ENCODE measurements around the gene GPC3.

Gene GPC3

DNA sequence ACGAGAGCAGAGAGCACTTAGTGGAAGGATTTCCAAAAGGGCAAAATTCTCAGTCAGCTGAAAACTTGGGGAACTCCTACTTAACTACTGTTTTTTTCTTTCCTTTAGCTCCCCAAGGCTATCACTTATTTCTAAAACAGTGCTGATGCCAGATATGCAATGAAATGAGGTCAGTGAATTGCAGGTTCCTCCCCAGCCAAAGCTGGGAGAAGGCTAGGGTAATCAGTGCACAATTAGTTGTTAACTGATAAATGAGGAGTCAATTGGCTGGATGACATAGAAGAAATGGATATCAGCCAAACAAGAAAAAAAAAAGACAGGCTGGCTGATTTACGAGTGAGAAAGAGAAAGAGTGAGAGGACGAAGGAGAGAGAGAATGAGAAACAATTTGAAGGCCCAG lies 195.6 kb downstream of the GPC3 start:
- no peak for TF ChIP-seq EZH2 (IDR thresholded peaks at IDR 0.05; ENCODE audit: borderline replicate concordance, low read length)
- TF ChIP-seq, protein P1, sequence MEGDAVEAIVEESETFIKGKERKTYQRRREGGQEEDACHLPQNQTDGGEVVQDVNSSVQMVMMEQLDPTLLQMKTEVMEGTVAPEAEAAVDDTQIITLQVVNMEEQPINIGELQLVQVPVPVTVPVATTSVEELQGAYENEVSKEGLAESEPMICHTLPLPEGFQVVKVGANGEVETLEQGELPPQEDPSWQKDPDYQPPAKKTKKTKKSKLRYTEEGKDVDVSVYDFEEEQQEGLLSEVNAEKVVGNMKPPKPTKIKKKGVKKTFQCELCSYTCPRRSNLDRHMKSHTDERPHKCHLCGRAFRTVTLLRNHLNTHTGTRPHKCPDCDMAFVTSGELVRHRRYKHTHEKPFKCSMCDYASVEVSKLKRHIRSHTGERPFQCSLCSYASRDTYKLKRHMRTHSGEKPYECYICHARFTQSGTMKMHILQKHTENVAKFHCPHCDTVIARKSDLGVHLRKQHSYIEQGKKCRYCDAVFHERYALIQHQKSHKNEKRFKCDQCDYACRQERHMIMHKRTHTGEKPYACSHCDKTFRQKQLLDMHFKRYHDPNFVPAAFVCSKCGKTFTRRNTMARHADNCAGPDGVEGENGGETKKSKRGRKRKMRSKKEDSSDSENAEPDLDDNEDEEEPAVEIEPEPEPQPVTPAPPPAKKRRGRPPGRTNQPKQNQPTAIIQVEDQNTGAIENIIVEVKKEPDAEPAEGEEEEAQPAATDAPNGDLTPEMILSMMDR (IDR thresholded peaks at IDR 0.05; ENCODE audit: low read length), result no peak

DNA sequence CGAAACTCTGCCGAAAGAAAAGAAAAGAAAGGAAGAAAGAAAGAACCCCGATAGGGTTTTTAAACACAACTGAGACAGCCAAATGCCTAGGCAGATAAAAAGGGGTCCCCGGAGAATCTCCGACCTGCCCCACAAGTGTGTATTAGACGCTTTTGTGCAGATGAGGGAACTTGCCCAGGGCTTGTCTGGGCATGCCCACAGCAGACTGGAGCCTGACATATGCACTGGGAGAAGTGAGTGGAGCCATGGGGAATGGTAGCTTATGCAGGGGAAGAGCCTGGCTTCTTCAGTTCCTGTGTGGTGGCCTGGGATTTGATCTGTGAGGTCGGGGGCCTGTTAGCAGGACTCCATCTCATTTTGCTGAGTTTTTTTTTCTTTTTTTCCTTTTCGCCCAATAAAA lies 199.0 kb downstream of the GPC3 start:
- no peaks in the 10 kb centered on the region for H3K79me2 ChIP-seq (ENCODE audit: insufficient read depth, low read length)
- H2AFZ ChIP-seq (ENCODE audit: low read length), result no peak overlapping the region
- no peak overlapping the region for H3K9ac ChIP-seq (ENCODE audit: low read length)
- TF ChIP-seq EZH2 (IDR thresholded peaks at IDR 0.05; ENCODE audit: borderline replicate concordance, low read length), result no peak
- TF ChIP-seq, protein P1 (IDR thresholded peaks at IDR 0.05; ENCODE audit: low read length), result no peak
- no peaks in the 10 kb centered on the region for H3K36me3 ChIP-seq (ENCODE audit: insufficient read depth, low read length)
- H3K9me2 ChIP-seq (ENCODE audit: low read depth, low read length), result no peaks in the 10 kb centered on the region
- no peaks in the 10 kb centered on the region for H3K9me3 ChIP-seq (ENCODE audit: low read length)
- no peaks in the 10 kb centered on the region for H3K27me3 ChIP-seq (ENCODE audit: insufficient read depth, low read length)
- no peak overlapping the region for H3K27ac ChIP-seq (ENCODE audit: low read depth, low read length, poor library complexity, severe bottlenecking)
- no peak overlapping the region for H3K4me2 ChIP-seq (ENCODE audit: low read length)
- no peaks in the 10 kb centered on the region for H3K4me1 ChIP-seq (ENCODE audit: insufficient read depth, low read length, severe bottlenecking)
- no peaks in the 10 kb centered on the region for H4K20me1 ChIP-seq (ENCODE audit: insufficient read depth, low read length)
- H3K4me3 ChIP-seq (ENCODE audit: low read depth, low read length, poor library complexity, severe bottlenecking), result no peak overlapping the region
- H3F3A ChIP-seq (ENCODE audit: insufficient read depth, low read length), result no peaks in the 10 kb centered on the region

More for the DNA sequence above, 195.6 kb downstream of the GPC3 start:
- Histone ChIP-seq H3K4me3 (ENCODE audit: low read depth, low read length, poor library complexity, severe bottlenecking) (no peak overlapping the region), H3K9ac (ENCODE audit: low read length) (no peak overlapping the region), H3K4me2 (ENCODE audit: low read length) (no peak overlapping the region), H3K27me3 (ENCODE audit: insufficient read depth, low read length) (no peaks in the 10 kb centered on the region), H4K20me1 (ENCODE audit: insufficient read depth, low read length) (no peaks in the 10 kb centered on the region), H3K79me2 (ENCODE audit: insufficient read depth, low read length) (no peaks in the 10 kb centered on the region), H3K9me2 (ENCODE audit: low read depth, low read length) (no peaks in the 10 kb centered on the region), H3K36me3 (ENCODE audit: insufficient read depth, low read length) (no peaks in the 10 kb centered on the region), H3K9me3 (ENCODE audit: low read length) (no peaks in the 10 kb centered on the region), H2AFZ (ENCODE audit: low read length) (no peak overlapping the region), H3K27ac (ENCODE audit: low read depth, low read length, poor library complexity, severe bottlenecking) (no peak overlapping the region), H3F3A (ENCODE audit: insufficient read depth, low read length) (no peaks in the 10 kb centered on the region), H3K4me1 (ENCODE audit: insufficient read depth, low read length, severe bottlenecking) (no peaks in the 10 kb centered on the region)

DNA sequence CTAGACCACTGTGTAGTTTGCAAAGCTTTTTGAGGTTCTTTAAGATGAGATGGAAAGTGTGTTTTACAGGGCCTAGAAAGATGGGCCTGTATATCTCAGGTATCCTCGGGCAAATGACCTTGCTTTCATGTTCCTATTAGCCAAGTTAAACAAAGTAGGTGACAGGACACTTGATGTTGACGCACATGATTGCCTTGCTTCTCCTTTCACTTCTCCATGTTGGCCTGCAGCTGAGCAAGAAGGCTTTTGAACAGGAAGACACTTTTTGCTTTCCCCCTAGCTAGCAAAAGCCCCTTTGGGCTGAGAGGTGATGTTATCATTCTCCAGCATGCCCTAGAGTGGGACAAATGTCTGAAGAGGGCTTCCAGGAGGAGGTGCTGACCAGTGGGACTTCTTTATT lies 202.1 kb downstream of the GPC3 start:
- H3K27ac ChIP-seq (ENCODE audit: low read depth, low read length, poor library complexity, severe bottlenecking), result no peak overlapping the region
- no peaks in the 10 kb centered on the region for H3F3A ChIP-seq (ENCODE audit: insufficient read depth, low read length)
- no peaks in the 10 kb centered on the region for H3K36me3 ChIP-seq (ENCODE audit: insufficient read depth, low read length)
- H4K20me1 ChIP-seq (ENCODE audit: insufficient read depth, low read length), result no peaks in the 10 kb centered on the region
- no peaks in the 10 kb centered on the region for H3K79me2 ChIP-seq (ENCODE audit: insufficient read depth, low read length)
- no peak overlapping the region for H2AFZ ChIP-seq (ENCODE audit: low read length)
- H3K9ac ChIP-seq (ENCODE audit: low read length), result no peak overlapping the region
- TF ChIP-seq, protein P1 (IDR thresholded peaks at IDR 0.05; ENCODE audit: low read length), result no peak
- TF ChIP-seq EZH2 (IDR thresholded peaks at IDR 0.05; ENCODE audit: borderline replicate concordance, low read length), result no peak
- no peaks in the 10 kb centered on the region for H3K27me3 ChIP-seq (ENCODE audit: insufficient read depth, low read length)
- H3K4me3 ChIP-seq (ENCODE audit: low read depth, low read length, poor library complexity, severe bottlenecking), result no peak overlapping the region
- no peak overlapping the region for H3K4me2 ChIP-seq (ENCODE audit: low read length)
- no peaks in the 10 kb centered on the region for H3K9me3 ChIP-seq (ENCODE audit: low read length)
- no peaks in the 10 kb centered on the region for H3K4me1 ChIP-seq (ENCODE audit: insufficient read depth, low read length, severe bottlenecking)
- H3K9me2 ChIP-seq (ENCODE audit: low read depth, low read length), result no peaks in the 10 kb centered on the region
